ENCODE data around the gene INSRR.

Gene INSRR

DNA sequence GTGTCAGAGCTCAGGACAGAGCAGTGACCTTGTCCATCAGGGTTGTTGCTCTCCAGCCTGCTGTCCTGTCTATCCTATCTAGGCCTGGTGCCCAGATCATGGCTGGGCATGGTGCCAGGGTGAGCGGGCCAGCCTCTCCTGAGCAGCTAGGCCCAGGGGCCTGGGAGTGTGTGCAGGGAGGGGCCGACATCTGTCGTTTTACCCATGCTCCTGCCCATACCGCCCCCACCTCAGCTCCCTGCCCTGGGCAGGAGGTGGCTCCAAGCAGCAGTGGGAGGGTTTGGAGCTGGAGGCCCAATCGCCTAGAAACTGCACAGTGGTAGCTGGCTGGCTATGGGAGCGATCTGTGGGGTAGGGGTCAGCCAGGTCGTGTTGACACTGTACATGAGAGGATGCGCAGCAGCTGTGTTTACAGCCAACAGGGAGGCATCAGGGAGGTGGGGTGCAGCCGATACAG, 6.5 kb downstream of the INSRR start:
- DNase-seq (ENCODE audit: low read depth, low spot score), result peak; percentile 27

DNA sequence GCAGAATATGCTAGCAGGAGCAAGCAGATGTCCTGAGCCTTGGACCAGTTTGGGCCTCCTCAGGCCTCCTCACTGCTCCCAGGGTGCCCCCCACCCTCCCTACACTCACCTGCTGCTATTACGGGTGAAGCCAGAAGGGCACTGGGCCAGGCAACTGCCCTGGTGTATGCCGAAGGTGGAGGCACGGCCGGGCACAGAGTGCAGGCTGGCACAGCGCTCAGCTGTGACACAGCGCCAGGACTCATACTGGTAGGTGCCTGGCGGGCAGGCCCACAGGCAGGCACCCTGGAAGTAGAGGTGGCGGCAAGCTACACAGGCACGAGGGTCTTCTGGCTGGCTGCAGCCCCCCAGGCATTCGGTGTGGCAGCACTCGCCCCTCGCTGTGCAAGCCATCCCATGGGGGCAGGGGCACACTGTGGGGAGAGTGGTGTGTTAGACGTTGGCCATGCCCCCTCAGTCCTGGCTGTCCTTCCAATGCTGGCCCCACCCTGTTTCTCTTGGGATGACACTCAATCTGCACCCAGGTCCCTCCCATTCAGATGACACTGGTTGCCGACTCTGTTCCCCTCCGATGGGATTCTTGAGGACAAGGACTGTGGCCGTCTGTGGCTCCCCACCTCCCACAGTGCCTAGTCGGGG, 7.0 kb downstream of the INSRR start:
- DNase-seq (ENCODE audit: low read depth, low spot score), result no peak

- DNase-seq (ENCODE audit: low read depth, low spot score), result no peak
These were observed 9.8 kb downstream of the INSRR start for GRCh38 chr1:156849151-156849496.

GRCh38 chr1:156848461-156849150, 10.3 kb downstream of the INSRR start:
- peak; percentile 49 for DNase-seq (ENCODE audit: low read depth, low spot score)

DNA sequence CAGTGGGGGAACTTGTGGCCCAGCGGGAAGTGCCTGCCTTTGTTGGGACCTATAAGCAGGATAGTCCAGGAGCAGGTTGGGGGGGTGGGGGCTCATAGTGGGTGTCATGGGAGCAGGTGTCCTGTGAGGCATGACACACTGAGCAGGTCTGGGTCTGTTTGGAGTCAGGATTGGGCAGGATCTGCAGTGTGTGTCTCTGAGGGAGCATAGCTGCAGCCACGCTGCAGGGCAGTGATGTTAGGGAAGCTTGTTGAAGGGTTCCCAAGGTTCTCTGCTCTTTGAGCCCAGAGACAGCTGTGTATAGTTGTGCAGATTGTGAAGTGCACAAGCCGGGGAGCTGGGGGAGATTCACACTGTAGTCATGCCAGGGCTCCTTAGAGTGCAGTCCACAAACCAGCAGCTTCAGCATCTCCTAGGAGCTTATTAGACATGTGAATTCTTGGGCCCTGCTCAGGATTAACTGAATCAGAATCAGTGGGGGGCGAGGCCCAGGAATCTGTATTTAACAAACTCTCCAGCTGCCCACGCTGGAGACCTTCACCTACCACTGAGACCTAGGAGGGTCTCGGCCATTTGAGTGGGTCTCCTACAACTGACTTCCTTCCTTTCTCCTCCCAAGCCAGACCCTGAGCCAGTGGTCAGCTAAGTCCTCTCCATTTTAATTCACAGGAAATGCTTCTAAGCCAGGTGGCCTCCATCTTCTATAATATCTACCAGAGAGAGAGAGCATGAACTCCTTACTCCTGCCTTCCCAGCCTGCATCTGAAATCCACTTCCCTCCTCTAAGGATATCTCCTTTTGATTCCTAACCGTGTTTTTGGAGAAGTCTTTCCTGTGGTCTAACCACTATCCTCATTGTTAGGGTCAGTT, 11.1 kb downstream of the INSRR start:
- DNase-seq (ENCODE audit: low read depth, low spot score), result no peak

DNA sequence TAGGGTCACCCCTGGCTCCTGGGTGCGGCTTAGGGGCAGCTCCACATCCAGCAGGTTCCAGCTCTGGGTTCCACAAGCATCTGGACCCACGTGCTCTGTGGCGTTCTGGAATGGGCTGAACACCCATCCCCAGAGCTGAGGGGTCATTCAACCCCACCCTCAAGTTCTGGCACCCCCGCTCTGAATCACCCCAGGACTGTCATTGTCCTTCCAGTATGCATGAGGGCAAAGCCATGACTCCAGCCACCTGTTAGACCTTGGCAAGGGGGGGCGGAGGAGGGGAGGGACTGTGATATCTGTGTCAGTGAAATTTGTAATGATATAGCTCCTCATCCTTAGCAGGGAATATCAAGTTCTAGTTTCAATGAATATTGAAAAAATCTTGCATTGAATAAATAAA, 12.3 kb downstream of the INSRR start:
- DNase-seq (ENCODE audit: low read depth, low spot score), result no peak

DNA sequence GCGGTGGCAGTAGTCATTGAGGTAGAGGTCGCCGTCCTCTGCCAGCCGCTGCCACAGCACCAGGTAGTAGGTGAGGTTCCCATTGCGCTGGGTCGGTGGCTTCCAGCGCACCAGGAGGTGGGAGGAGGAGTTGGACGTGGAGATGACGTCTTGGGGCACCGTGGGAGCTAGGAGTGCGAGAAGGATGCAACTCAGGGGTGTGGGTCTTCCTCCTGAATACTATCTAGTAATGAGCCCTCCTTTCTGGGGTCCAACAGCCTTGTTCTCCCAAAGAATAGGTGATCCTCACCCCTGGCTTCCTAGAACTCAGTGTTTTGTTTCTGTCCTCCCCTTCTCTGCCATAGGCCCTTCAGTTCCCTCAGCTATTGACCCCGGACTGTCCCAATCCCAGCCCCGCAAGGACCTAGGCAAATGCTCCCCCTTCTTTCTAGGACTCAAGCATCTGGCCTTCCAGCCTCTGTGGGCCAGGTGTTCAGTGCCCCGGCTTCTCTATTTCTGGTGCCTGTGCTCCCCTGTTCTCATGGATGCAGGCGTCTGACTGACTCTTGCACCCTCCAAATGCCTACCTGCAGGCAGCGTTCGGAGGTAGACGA, 12.9 kb downstream of the INSRR start:
- no peak for DNase-seq (ENCODE audit: low read depth, low spot score)

DNA sequence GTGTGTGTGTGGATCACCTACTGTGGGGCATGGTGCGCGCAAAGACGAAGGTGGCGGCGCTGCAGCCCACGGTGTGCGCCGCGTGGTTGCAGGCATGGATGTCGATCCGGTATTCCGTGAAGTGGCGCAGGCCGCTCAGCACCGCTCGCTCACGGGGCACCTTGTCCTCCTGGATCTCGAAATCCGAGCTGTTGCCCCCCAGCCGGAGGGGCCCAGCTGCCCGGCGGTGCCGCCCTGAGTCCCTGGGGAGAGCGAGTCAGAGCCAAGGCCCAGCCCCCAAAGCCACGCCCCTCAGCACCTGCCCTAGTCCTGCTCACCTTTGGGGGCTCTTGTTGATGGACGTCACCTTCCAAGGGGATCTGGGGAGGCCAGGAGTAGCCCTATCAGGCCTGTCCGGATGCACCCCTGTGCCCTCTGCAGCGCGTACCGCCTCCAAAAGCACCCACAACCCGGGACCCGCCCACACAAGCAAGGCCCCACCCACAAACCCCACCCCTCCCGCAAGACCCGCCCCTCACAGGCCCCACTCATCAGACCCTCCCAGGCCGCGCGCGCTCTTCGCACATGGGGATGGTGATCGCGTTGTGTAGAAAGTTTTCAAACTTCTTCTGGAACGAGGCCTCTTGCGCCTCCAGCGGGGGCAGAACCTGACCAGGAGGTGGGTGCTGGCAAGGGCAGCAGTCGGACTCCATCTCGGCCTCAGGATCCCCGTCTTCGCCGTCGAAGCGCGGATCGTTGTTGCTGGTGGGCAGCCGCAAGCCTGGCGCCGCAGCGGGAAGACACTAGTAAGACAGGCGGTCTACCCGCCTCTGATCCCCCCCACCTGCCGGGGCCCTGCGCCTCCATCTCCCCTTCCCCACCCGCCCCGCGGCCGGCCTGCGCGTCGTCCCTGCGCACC, 13.6 kb downstream of the INSRR start:
- no peak for DNase-seq (ENCODE audit: low read depth, low spot score)

DNA sequence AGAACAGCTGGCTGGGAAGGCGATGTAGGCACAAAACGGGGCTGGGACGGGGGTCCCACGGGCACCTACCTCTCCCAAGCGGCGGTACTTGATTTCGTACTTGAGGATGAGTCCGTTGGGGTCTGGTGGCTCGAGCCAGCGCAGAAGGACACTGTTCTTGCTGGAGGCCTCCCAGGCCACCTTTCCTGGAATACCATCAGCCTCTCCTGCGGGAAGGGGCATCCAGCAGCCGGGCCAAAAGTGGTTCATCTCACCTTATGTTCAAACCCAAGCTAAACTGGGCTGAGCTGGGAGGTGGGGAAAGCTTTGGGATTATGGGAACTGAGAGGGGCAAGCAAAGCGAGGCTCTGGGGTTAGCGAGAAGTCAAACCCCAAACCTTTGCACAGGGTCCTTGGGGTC, 14.3 kb downstream of the INSRR start:
- no peak for DNase-seq (ENCODE audit: low read depth, low spot score)

GRCh38 chr1:156844102-156844501, 14.8 kb downstream of the INSRR start:
- DNase-seq (ENCODE audit: low read depth, low spot score), result no peak

DNA sequence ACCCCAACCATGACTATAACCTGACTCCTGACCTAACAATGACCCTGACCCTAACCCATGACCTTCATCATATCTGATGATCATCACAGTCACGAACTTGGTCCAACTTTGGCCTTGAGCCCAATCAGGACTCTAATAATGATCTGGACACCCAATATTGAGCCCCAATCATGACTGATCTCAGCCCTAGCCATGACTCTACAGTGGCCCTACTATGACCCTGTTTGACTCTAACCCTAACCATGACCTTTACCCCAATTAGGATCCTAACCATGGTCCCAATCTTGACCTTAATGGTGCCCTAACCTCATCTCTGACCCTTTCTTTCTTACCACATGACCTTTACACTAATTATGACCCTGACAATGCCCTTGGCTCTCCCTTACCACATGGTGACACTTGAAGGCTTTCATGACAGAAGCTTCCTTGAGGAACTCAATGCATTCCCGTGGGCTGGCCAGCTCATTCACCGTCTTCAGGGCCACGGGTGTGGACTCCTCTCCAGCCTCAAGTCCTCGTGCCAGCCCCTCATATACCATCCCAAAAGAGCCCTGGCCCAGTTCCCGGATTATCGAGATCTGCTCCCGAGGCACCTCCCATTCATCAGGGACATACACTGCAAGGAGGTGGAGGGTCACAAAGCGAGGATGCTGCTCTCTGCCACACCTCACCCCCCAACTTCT, 16.2 kb downstream of the INSRR start:
- no peak for DNase-seq (ENCODE audit: low read depth, low spot score)

GRCh38 chr1:156841295-156841855, 17.5 kb downstream of the INSRR start:
- peak; percentile 67 for DNase-seq (ENCODE audit: low read depth, low spot score)

DNA sequence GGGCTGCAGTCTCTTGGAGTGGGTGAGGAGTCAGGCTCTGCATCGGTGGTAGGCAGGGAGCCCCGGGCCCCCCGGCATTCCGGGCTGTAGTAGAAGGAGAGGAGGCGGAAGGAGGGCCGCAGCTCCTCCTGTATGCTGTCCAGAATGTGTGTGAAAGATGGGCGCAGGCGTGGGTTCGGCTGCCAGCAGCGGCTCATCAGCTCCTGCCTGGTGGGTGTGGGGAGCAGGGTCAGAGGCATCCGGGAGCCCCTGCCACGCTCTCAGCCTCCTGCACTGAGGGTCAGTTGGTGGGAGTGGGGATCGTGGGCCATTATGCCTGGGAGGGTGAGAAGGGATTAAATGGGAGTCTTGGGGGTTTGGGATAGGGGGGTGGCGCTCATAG, 18.0 kb downstream of the INSRR start:
- DNase-seq (ENCODE audit: low read depth, low spot score), result no peak

- no peak for DNase-seq (ENCODE audit: low read depth, low spot score)
These were observed 18.6 kb downstream of the INSRR start for GRCh38 chr1:156840186-156840897.

DNA sequence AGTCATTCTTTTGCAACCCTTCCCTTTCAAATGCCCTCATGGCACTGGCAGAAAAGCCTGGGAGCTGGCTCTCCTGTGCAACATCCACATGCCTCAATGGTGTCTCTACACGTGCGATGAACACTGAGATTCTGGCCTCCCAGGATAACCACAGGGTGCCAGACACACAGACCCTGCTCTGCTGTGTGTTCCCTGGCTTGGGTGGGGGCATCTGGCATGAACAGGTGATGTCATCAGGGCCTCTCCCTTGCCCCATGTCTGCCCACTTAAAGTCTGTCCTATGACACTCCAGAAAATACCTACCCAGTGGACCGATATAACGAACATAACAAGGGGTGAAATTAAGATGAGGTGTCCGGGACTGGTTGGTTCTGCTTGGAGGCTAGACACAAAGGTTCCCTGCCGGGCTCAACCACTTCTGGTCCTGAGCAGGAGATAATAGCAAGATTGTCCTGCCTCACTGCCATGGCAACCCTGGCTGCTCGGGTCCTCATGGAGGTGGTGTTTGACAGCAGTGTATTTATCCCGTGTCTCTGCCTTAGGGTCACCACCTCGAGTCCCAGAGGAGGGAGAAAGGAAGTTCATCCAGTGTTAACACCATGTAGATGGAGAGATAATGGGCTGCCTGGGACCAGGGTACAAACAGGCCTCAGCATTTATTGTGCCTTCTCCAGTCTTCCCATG, 19.3 kb downstream of the INSRR start:
- no peak for DNase-seq (ENCODE audit: low read depth, low spot score)

DNA sequence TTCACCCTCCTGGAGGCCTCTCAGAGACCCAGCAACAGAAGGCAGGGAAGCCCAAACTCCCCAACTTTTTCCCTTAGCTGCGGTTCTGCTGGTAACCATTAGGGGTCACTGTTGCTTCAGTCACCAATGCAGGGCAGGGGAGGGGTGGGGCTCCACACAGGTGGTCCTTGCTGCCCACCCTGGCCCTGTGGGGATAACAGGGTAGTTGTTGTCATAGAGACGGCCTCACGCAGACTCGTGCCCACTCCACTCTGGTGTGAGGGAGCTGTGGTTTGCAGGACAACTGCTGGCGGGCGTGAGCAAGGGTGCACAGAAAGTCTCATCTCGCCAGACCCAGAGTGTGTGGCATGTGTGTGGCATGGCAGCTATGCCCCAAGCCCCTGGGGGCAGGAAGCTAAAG, 19.9 kb downstream of the INSRR start:
- DNase-seq (ENCODE audit: low read depth, low spot score), result peak; percentile 67

DNA sequence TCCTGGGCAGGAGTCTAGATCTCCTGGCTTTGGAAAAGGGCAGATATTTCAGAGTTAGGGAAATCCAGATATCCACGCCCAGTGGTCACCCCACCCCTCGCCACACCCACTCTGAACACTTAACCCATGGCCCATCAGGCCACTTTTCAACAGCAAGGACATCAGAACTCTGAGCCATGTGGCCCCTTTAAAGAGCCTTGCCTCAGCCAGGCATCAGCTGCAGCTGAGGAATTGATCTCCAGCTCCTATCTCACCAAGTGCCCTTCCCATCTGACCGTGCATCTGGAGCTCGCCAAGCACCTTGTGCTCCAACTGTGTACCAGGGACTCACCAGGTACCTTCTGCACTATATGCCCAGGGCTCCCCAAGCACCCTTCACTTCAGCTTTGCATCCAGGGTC, 22.0 kb downstream of the INSRR start:
- no peak for DNase-seq (ENCODE audit: low read depth, low spot score)

DNA sequence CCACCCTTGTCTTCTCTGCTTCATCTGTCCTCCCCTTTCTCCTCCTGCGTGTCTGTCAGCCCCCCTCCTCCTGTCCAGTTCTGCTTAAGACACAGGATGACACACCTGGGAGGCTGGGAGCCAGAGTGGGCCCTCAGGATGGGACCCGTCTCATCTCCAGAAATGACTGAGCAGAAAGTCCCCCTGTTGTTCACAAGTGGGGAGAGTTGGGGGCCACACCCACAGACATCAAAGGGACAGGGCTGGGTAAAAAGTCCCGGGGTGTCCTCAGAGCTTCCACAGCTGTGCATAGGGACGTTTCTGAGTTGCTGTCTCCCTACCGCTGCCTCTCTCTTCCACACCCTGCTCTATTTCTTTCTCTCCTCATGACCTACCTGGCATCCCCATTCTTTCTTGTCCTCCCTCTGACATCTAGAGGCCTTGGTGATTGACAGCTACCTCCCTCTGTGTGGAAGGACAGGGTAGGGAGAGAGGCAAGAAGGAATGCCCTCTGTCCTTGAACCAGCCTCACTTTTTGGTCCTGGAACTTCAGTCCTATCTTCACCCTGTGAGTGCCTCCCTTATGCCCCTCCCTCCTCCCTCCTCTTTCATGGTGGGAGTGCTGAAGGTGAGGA, 22.8 kb downstream of the INSRR start:
- no peak for DNase-seq (ENCODE audit: low read depth, low spot score)

- DNase-seq (ENCODE audit: low read depth, low spot score), result no peak
These were observed 24.6 kb downstream of the INSRR start for GRCh38 chr1:156834322-156834721.
